ENCODE measurements around the gene LDLRAD3. TPM values are rescaled to one million over a fixed set of nuclear protein-coding genes. Genes with fewer than 3 reads are reported as not detected.

Gene LDLRAD3
- total RNA-seq, 1 donor from 2014 or later, result 19.6 TPM

- TF ChIP-seq, protein P1, sequence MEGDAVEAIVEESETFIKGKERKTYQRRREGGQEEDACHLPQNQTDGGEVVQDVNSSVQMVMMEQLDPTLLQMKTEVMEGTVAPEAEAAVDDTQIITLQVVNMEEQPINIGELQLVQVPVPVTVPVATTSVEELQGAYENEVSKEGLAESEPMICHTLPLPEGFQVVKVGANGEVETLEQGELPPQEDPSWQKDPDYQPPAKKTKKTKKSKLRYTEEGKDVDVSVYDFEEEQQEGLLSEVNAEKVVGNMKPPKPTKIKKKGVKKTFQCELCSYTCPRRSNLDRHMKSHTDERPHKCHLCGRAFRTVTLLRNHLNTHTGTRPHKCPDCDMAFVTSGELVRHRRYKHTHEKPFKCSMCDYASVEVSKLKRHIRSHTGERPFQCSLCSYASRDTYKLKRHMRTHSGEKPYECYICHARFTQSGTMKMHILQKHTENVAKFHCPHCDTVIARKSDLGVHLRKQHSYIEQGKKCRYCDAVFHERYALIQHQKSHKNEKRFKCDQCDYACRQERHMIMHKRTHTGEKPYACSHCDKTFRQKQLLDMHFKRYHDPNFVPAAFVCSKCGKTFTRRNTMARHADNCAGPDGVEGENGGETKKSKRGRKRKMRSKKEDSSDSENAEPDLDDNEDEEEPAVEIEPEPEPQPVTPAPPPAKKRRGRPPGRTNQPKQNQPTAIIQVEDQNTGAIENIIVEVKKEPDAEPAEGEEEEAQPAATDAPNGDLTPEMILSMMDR (IDR thresholded peaks at IDR 0.05; ENCODE audit: unreplicated experiment), result no peak
- H3K36me3 Mint-ChIP-seq (ENCODE audit: insufficient read depth), result no peaks in the 10 kb centered on the region
- no peaks in the 10 kb centered on the region for H3K4me1 Mint-ChIP-seq (ENCODE audit: low read depth)
- H3K9me3 Mint-ChIP-seq (ENCODE audit: low read depth), result no peaks in the 10 kb centered on the region
- H3K4me3 Mint-ChIP-seq (ENCODE audit: low read depth), result no peak overlapping the region
- H3K27me3 Mint-ChIP-seq, result no peaks in the 10 kb centered on the region
- DNase-seq (ENCODE audit: low spot score, unreplicated experiment), result no peak
- no peak overlapping the region for H3K27ac Mint-ChIP-seq
Observed at GRCh38 chr11:35927682-35928081, 16.2 kb upstream of the LDLRAD3 start.

DNA sequence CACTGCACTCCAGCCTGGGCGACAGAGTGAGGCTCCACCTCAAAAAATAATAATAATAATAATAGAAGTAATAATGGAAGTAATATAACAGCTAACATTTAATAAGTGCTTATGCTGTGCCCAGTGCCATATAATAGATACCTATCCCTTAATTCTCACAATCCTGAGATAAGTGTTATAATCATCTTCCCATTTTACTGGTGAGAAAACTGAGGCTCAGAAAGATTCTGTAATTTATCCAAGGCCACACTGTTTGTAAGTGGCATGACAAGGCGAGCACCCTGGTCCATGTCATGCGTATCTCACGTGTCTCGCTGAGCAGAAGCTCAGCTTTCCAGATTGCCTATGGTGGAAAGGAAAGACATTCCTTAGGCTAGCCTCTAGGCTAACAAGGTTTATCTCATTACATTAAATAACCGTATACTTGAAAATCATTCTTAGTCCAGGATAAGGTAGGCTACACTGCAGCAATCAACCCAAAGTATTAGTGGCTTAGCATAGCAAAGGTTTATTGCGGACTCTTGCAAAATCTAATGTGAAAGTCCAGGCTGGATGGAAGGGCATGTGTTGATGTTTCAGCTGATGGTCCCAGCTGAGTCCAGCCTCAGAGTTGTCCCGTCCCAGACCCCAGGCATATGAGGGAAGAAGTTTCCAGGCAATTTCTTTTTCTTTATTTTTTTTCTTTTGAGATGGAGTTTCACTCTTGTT is 15.0 kb upstream of the LDLRAD3 start:
- Mint-ChIP-seq H3K4me3 (ENCODE audit: low read depth) (no peak overlapping the region), H3K27me3 (no peaks in the 10 kb centered on the region), H3K4me1 (ENCODE audit: low read depth) (no peaks in the 10 kb centered on the region), H3K9me3 (ENCODE audit: low read depth) (no peaks in the 10 kb centered on the region), H3K36me3 (ENCODE audit: insufficient read depth) (no peaks in the 10 kb centered on the region), H3K27ac (no peak overlapping the region)
- no peak for DNase-seq (ENCODE audit: low spot score, unreplicated experiment)
- TF ChIP-seq, protein P1 (IDR thresholded peaks at IDR 0.05; ENCODE audit: unreplicated experiment), result no peak

- TF ChIP-seq, protein P1 (IDR thresholded peaks at IDR 0.05; ENCODE audit: unreplicated experiment), result no peak
- Mint-ChIP-seq H3K27ac (no peak overlapping the region), H3K4me3 (ENCODE audit: low read depth) (no peak overlapping the region), H3K4me1 (ENCODE audit: low read depth) (no peaks in the 10 kb centered on the region), H3K27me3 (no peaks in the 10 kb centered on the region), H3K36me3 (ENCODE audit: insufficient read depth) (no peaks in the 10 kb centered on the region), H3K9me3 (ENCODE audit: low read depth) (no peaks in the 10 kb centered on the region)
- DNase-seq (ENCODE audit: low spot score, unreplicated experiment), result no peak
Observed at GRCh38 chr11:35930466-35930865, 13.4 kb upstream of the LDLRAD3 start.

DNA sequence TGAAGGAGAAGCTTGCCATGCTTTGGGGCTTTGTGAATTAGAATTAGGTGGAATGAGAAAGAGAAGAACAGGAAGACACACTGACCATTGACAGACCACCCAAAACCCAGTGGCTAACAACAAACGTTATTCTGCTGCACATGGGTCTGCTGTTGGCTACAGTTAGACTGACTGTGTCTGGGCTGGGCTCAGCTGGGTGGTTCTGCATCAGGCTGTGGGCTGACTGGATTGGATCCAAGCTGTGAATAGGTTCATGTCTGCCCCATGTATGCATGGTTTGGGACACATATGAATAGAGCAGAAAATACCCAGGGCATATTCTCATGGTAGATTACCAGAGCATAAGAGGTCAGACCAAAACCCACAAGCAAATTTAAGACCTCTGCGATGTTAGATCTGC is 11.7 kb upstream of the LDLRAD3 start:
- Mint-ChIP-seq H3K4me1 (ENCODE audit: low read depth) (no peaks in the 10 kb centered on the region), H3K27me3 (peaks cover under 1% of the 10 kb centered on the region), H3K9me3 (ENCODE audit: low read depth) (no peaks in the 10 kb centered on the region), H3K4me3 (ENCODE audit: low read depth) (no peak overlapping the region), H3K36me3 (ENCODE audit: insufficient read depth) (no peaks in the 10 kb centered on the region), H3K27ac (no peak overlapping the region)
- TF ChIP-seq, protein P1 (IDR thresholded peaks at IDR 0.05; ENCODE audit: unreplicated experiment), result no peak
- DNase-seq (ENCODE audit: low spot score, unreplicated experiment), result no peak

DNA sequence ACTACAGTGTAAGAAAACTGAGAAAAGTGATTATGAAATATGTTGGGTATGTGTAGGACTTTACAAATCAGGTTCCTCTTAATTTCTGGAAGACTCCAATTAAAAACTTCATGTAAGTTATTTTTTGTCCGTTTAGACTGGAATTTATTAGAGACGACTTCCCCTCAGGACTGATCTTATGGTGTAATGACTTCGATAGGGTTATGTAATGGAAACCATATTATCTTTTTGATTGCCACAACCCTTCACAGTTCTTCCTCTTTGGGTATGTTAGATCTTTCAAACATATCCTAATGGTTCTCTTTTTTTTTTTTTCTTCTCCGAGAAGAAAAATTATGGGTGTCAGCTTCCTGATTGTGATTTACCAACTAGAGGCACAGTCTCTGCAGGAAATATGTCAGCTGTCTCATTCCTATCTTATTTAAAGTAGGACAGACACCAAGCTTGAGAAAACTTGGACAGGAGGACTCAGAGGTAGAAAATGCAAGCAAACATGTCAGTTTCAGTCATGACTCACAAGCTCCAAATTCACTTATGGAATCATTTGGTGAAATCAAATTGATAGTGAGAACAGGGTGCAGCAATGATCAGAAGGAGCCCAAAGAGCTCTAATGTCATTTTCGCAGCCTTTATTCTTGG is 11.1 kb upstream of the LDLRAD3 start:
- TF ChIP-seq, protein P1 (IDR thresholded peaks at IDR 0.05; ENCODE audit: unreplicated experiment), result no peak
- Mint-ChIP-seq H3K4me1 (ENCODE audit: low read depth) (peaks cover 2% of the 10 kb centered on the region), H3K9me3 (ENCODE audit: low read depth) (no peaks in the 10 kb centered on the region), H3K27ac (no peak overlapping the region), H3K36me3 (ENCODE audit: insufficient read depth) (no peaks in the 10 kb centered on the region), H3K4me3 (ENCODE audit: low read depth) (no peak overlapping the region), H3K27me3 (peaks cover 3% of the 10 kb centered on the region)
- DNase-seq (ENCODE audit: low spot score, unreplicated experiment), result no peak

Measured in progenitor cell of endocrine pancreas (in vitro differentiated cells).